Measurements from ENCODE around the gene TMEM183A.

GRCh38 chr1:203049077-203049476, 41.9 kb downstream of the TMEM183A start:
- TF ChIP-seq POLR2A (IDR thresholded peaks at IDR 0.05), result no peak
- TF ChIP-seq, protein P1, sequence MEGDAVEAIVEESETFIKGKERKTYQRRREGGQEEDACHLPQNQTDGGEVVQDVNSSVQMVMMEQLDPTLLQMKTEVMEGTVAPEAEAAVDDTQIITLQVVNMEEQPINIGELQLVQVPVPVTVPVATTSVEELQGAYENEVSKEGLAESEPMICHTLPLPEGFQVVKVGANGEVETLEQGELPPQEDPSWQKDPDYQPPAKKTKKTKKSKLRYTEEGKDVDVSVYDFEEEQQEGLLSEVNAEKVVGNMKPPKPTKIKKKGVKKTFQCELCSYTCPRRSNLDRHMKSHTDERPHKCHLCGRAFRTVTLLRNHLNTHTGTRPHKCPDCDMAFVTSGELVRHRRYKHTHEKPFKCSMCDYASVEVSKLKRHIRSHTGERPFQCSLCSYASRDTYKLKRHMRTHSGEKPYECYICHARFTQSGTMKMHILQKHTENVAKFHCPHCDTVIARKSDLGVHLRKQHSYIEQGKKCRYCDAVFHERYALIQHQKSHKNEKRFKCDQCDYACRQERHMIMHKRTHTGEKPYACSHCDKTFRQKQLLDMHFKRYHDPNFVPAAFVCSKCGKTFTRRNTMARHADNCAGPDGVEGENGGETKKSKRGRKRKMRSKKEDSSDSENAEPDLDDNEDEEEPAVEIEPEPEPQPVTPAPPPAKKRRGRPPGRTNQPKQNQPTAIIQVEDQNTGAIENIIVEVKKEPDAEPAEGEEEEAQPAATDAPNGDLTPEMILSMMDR (IDR thresholded peaks at IDR 0.05), result no peak

All from breast epithelium (tissue), 3 donors.